ENCODE data around the gene NR3C2.

DNA sequence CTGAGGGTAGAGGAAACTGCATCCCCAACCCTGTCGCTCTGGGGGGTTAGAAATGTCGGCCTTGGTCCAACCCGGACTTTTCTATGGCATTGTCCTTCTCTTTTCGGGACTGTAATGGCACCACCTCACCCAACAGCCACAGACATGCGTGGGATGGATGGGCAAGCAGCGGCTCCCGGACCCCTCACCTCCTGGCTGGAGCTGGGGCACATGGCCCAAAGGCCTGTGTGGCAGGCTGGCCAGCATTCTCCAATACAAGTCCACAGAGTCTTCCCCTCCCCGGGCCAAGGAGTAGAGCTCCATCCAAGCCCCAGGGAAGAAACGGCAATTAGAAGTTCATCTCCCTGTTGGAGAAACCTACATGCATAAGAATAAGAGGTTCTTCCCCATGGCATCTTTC is 142.9 kb downstream of the NR3C2 start:
- no peak for TF ChIP-seq EZH2 (IDR thresholded peaks at IDR 0.05; ENCODE audit: borderline replicate concordance, low read depth, low read length, severe bottlenecking)
- TF ChIP-seq, protein P1, sequence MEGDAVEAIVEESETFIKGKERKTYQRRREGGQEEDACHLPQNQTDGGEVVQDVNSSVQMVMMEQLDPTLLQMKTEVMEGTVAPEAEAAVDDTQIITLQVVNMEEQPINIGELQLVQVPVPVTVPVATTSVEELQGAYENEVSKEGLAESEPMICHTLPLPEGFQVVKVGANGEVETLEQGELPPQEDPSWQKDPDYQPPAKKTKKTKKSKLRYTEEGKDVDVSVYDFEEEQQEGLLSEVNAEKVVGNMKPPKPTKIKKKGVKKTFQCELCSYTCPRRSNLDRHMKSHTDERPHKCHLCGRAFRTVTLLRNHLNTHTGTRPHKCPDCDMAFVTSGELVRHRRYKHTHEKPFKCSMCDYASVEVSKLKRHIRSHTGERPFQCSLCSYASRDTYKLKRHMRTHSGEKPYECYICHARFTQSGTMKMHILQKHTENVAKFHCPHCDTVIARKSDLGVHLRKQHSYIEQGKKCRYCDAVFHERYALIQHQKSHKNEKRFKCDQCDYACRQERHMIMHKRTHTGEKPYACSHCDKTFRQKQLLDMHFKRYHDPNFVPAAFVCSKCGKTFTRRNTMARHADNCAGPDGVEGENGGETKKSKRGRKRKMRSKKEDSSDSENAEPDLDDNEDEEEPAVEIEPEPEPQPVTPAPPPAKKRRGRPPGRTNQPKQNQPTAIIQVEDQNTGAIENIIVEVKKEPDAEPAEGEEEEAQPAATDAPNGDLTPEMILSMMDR (IDR thresholded peaks at IDR 0.05; ENCODE audit: borderline replicate concordance, extremely low read depth, low read length, poor library complexity, severe bottlenecking), result no peak
